Mesenchymal stem cell (in vitro differentiated cells and primary cell): ENCODE data around the gene ANKFN1.
A peak's percentile ranks its signal among the peaks of the same experiment; 100 is the strongest.

Experiments used
- DNase-seq: peaks from one replicate; pipeline ENCODE4 v3.0.0-alpha.2; 2013
- H2AFZ ChIP-seq: one replicate; pipeline ENCODE4 v1.6.1; 2013; ENCODE audit warnings: low read depth, mild to moderate bottlenecking, control low read depth, inconsistent platforms, low read length, moderate library complexity
- H2AK5ac ChIP-seq: 2 replicates; pipeline ENCODE4 v1.6.1; 2013; ENCODE audit warnings: low read length, moderate library complexity, mild to moderate bottlenecking, inconsistent platforms; ENCODE audit not compliant: severe bottlenecking
- H2BK120ac ChIP-seq: one replicate; pipeline ENCODE4 v1.6.1; 2013; ENCODE audit warnings: low read depth, mild to moderate bottlenecking, inconsistent platforms, low read length, moderate library complexity
- H2BK12ac ChIP-seq, 2 experiments: one replicate each; pipeline ENCODE4 v1.6.1; 2013; ENCODE audit warnings: inconsistent platforms in 2 of 2, low read length in 2 of 2, mild to moderate bottlenecking in 2 of 2, moderate library complexity in 2 of 2, control low read depth in 1 of 2
- H2BK15ac ChIP-seq: one replicate; pipeline ENCODE4 v1.6.1; 2013; ENCODE audit warnings: mild to moderate bottlenecking, low read depth, inconsistent platforms; ENCODE audit not compliant: poor library complexity, severe bottlenecking
- H2BK5ac ChIP-seq: 2 replicates; pipeline ENCODE4 v1.6.1; 2013; ENCODE audit warnings: low read depth, mild to moderate bottlenecking, low read length, control low read depth, inconsistent platforms; ENCODE audit not compliant: poor library complexity, severe bottlenecking
- H3K14ac ChIP-seq, 2 experiments: one replicate each; pipeline ENCODE4 v1.6.1; 2013; ENCODE audit warnings: inconsistent platforms in 2 of 2, low read length in 2 of 2, control low read depth in 1 of 2, mild to moderate bottlenecking in 1 of 2, moderate library complexity in 1 of 2
- H3K18ac ChIP-seq, 2 experiments: one replicate each; pipeline ENCODE4 v1.6.1; 2013; ENCODE audit warnings: inconsistent platforms in 2 of 2, low read length in 2 of 2, control low read depth in 1 of 2, low read depth in 1 of 2, mild to moderate bottlenecking in 1 of 2
- H3K23ac ChIP-seq, 2 experiments: one replicate each; pipeline ENCODE4 v1.6.1; 2013; ENCODE audit warnings: inconsistent platforms in 2 of 2, low read length in 2 of 2, mild to moderate bottlenecking in 2 of 2, moderate library complexity in 2 of 2, control low read depth in 1 of 2
- H3K27ac ChIP-seq: 2 replicates; pipeline ENCODE4 v1.5.1; 2013; ENCODE audit warnings: mild to moderate bottlenecking, moderate library complexity, low read length, control low read depth, inconsistent platforms; ENCODE audit not compliant: poor library complexity, severe bottlenecking
- H3K27me3 ChIP-seq, 2 experiments: 2 replicates each; pipeline versions ENCODE4 v1.6.1 to v1.7.0; 2013; ENCODE audit warnings: low read length in 2 of 2, mild to moderate bottlenecking in 2 of 2, moderate library complexity in 2 of 2, control low read depth in 1 of 2, inconsistent platforms in 1 of 2; ENCODE audit not compliant: control insufficient read depth in 1 of 2, insufficient read depth in 1 of 2
- H3K36me3 ChIP-seq, 2 experiments: 2 replicates each; pipeline versions ENCODE4 v1.6.1 to v1.7.0; 2013; ENCODE audit warnings: low read length in 2 of 2, control low read depth in 1 of 2, inconsistent platforms in 1 of 2, low read depth in 1 of 2, mild to moderate bottlenecking in 1 of 2; ENCODE audit not compliant: insufficient read depth in 2 of 2, control insufficient read depth in 1 of 2
- H3K4ac ChIP-seq, 2 experiments: one replicate each; pipeline ENCODE4 v1.6.1; 2013; ENCODE audit warnings: inconsistent platforms in 2 of 2, low read length in 2 of 2, mild to moderate bottlenecking in 2 of 2, moderate library complexity in 2 of 2, control low read depth in 1 of 2, low read depth in 1 of 2
- H3K4me1 ChIP-seq: 2 replicates; pipeline ENCODE4 v1.6.1; 2013; ENCODE audit warnings: low read depth, low read length, control low read depth; ENCODE audit not compliant: control insufficient read depth, insufficient read depth
- H3K4me2 ChIP-seq: 2 replicates; pipeline ENCODE4 v1.6.1; 2013; ENCODE audit warnings: low read length, mild to moderate bottlenecking, inconsistent platforms; ENCODE audit not compliant: poor library complexity, severe bottlenecking
- H3K4me3 ChIP-seq, 2 experiments: 2 replicates each; pipeline versions ENCODE4 v1.5.1 to v1.7.0; 2013; ENCODE audit warnings: low read length in 2 of 2, mild to moderate bottlenecking in 2 of 2, control low read depth in 1 of 2, low read depth in 1 of 2; ENCODE audit not compliant: insufficient read depth in 1 of 2
- H3K79me1 ChIP-seq: replicated peaks from 2 replicates; pipeline ENCODE4 v1.6.1; 2013; ENCODE audit warnings: mild to moderate bottlenecking, control low read depth, low read length, inconsistent platforms; ENCODE audit not compliant: poor library complexity, severe bottlenecking
- H3K9ac ChIP-seq: 2 replicates; pipeline ENCODE4 v1.7.0; 2013; ENCODE audit warnings: mild to moderate bottlenecking, low read length, moderate library complexity
- H3K9me3 ChIP-seq: 2 replicates; pipeline ENCODE4 v1.7.0; 2013; ENCODE audit warnings: mild to moderate bottlenecking, low read length; ENCODE audit not compliant: control insufficient read depth
- H4K8ac ChIP-seq: one replicate; pipeline ENCODE4 v1.6.1; 2013; ENCODE audit warnings: inconsistent platforms, mild to moderate bottlenecking, low read length, moderate library complexity
- H4K91ac ChIP-seq: one replicate; pipeline ENCODE4 v1.6.1; 2013; ENCODE audit warnings: mild to moderate bottlenecking, low read length, inconsistent platforms
- WGBS: methylation state at CpG from one replicate; pipeline ENCODE4 v1.1.7; 2013; ENCODE audit warnings: mixed read lengths; 5-methylcytosine and 5-hydroxymethylcytosine counted together

ANKFN1 gene

DNA sequence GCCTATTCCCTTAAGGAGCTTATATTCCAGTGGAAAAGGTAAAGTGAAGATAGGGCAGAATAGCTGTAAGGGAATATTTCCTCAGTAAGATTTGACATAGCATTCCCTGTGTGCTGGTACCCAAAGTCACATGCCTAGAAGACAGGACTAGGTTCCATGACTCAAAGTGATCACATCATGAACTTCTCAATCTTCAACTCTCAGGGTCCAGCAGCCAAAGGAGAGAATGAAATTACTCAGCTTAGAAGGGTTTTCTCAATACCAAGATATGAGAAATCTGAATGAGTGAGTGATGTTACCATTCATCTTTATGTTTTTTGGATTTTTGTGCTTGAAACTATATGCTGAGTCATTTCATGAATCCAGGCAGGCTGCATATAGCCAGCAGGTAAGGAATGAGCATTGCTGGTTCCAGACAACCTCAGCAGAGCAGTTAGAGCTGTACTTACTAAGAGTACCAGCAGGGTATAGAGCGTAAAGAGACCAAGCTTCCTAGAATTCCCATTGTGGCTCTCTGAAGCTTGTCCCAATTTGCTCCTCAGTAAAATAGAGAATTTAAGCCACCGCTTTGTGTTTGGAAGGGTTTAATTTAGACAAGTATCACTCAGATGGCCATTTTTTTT is 91.1 kb downstream of the ANKFN1 start:
- Histone ChIP-seq H3K36me3 (no peaks in the 10 kb centered on the region), H2BK12ac (no peak overlapping the region), H3K23ac (no peak overlapping the region), H3K79me1 (no peaks in the 10 kb centered on the region), H3K4me3 (no peak overlapping the region), H2AFZ (no peak overlapping the region), H3K9ac (no peak overlapping the region), H3K27ac (no peak overlapping the region), H2BK120ac (no peak overlapping the region), H3K14ac (no peak overlapping the region), H2BK5ac (no peak overlapping the region), H4K8ac (no peak overlapping the region), H2AK5ac (no peak overlapping the region), H3K18ac (no peak overlapping the region), H2BK15ac (no peak overlapping the region), H3K4ac (no peak overlapping the region), H3K27me3 (no peaks in the 10 kb centered on the region), H3K4me1 (no peaks in the 10 kb centered on the region), H3K4me2 (no peak overlapping the region), H4K91ac (no peak overlapping the region), H3K9me3 (no peaks in the 10 kb centered on the region)
- DNase-seq = no peak
- WGBS = 88% methylated on average over 1 of the region's 2 CpGs

DNA sequence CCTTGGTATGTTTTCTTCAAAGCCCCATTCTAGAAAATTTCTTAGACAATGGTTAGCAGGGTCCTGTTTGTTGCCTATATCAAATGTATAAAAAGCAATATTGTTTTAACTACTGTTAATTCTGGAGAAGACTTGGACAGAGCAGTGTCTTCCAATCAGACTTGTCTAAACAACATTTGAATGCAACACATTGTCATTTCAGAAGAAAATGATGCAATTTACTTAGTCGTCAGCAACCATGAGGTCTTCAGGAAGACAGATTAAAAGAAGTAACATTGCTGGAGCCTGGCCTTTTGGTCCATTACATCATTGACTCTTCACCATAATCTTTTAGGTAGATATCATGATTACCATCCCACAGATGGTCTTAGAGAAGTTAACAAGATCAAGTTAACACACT is 94.5 kb downstream of the ANKFN1 start:
- H3K14ac ChIP-seq = no peak overlapping the region
- no peak overlapping the region for H3K18ac ChIP-seq
- no peaks in the 10 kb centered on the region for H3K36me3 ChIP-seq
- no peak overlapping the region for H3K23ac ChIP-seq
- H3K27me3 ChIP-seq = no peaks in the 10 kb centered on the region
- H2BK15ac ChIP-seq = no peak overlapping the region
- no peak overlapping the region for H3K4ac ChIP-seq
- H4K8ac ChIP-seq = no peak overlapping the region
- no peak overlapping the region for H2BK120ac ChIP-seq
- no peaks in the 10 kb centered on the region for H3K4me1 ChIP-seq
- no peak overlapping the region for H2BK12ac ChIP-seq
- H2AK5ac ChIP-seq = no peak overlapping the region
- no peak overlapping the region for H3K27ac ChIP-seq
- no peak for DNase-seq
- no peaks in the 10 kb centered on the region for H3K79me1 ChIP-seq
- H4K91ac ChIP-seq = no peak overlapping the region
- no peak overlapping the region for H2BK5ac ChIP-seq
- no peaks in the 10 kb centered on the region for H3K9me3 ChIP-seq
- no peak overlapping the region for H3K4me3 ChIP-seq
- H2AFZ ChIP-seq = no peak overlapping the region
- H3K4me2 ChIP-seq = no peak overlapping the region
- no peak overlapping the region for H3K9ac ChIP-seq
- WGBS = 94% methylated on average over 1 of the region's 1 CpG

DNA sequence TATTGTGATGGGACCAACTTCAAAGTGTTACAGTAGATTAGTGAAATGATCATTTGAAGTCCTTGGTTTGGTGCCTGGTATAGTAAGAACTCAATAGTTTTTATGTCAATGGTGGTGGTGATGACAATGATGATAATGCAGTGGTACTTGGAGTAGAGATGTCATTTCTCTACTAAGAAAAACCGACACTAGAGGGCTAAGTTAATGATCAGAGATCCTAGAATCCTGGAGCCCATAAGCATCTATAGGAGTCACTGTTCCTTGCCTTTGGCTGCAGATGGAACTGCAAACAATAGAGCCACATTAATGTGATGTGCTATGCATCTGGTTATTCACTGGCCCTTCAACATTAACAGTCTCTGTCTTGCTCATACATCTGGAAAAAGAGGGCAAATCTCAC is 103.8 kb downstream of the ANKFN1 start:
- H2BK120ac ChIP-seq = no peak overlapping the region
- H3K9ac ChIP-seq = no peak overlapping the region
- no peak overlapping the region for H2AFZ ChIP-seq
- no peak overlapping the region for H3K18ac ChIP-seq
- no peak overlapping the region for H4K91ac ChIP-seq
- no peaks in the 10 kb centered on the region for H3K9me3 ChIP-seq
- H3K23ac ChIP-seq = no peak overlapping the region
- H3K79me1 ChIP-seq = no peaks in the 10 kb centered on the region
- H2AK5ac ChIP-seq = no peak overlapping the region
- no peak overlapping the region for H3K4me3 ChIP-seq
- DNase-seq = no peak
- H3K4ac ChIP-seq = no peak overlapping the region
- 33% methylated on average over 1 of the region's 1 CpG for WGBS
- H4K8ac ChIP-seq = no peak overlapping the region
- no peak overlapping the region for H3K4me2 ChIP-seq
- no peak overlapping the region for H2BK15ac ChIP-seq
- H3K27me3 ChIP-seq = peaks cover 0 to 3% of the 10 kb centered on the region in 2 experiments
- H2BK5ac ChIP-seq = no peak overlapping the region
- H2BK12ac ChIP-seq = no peak overlapping the region
- no peaks in the 10 kb centered on the region for H3K4me1 ChIP-seq
- H3K14ac ChIP-seq = no peak overlapping the region
- H3K27ac ChIP-seq = no peak overlapping the region
- H3K36me3 ChIP-seq = no peaks in the 10 kb centered on the region

DNA sequence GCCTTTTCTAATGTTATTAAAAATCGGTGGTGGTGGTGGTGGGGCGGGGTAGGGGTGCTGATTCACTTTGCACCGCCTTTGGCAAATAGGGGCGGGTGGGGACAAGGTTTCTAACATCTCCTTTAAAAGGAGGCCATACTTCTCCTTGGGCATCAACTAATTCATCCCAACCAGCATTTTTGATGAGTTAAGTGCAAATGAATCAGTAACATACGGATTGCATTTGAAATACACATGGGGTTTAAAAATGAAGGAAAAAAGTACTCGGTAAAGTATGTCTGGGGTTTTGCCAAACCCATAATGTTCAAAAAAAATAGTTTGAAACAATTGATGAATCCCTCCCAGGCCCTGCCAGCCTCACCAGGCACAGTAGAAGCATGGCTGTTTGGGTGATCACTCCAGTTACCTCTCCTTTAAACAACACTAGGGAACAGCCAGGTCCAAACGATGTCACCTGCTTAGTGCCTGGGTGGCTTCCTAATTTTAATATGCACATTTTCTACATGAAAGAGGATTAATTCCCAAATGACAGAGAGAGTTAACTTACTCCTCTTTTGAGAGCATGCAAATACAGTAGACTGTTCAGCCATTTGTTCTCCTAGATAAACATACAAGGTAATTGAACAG is 107.2 kb downstream of the ANKFN1 start:
- 83% methylated on average over 4 of the region's 7 CpGs for WGBS
- H3K14ac ChIP-seq = no peak overlapping the region
- H3K23ac ChIP-seq = no peak overlapping the region
- H2AFZ ChIP-seq = no peak overlapping the region
- peaks cover 0 to 14% of the 10 kb centered on the region in 2 experiments for H3K27me3 ChIP-seq
- no peak overlapping the region for H2BK120ac ChIP-seq
- peak overlapping the region; percentile 23 for H3K9ac ChIP-seq
- no peak overlapping the region for H2BK12ac ChIP-seq
- H3K27ac ChIP-seq = no peak overlapping the region
- no peaks in the 10 kb centered on the region for H3K9me3 ChIP-seq
- H3K4me2 ChIP-seq = no peak overlapping the region
- H2AK5ac ChIP-seq = no peak overlapping the region
- H3K4ac ChIP-seq = no peak overlapping the region
- no peak overlapping the region for H2BK15ac ChIP-seq
- no peak overlapping the region for H4K8ac ChIP-seq
- DNase-seq = no peak
- H4K91ac ChIP-seq = no peak overlapping the region
- H3K79me1 ChIP-seq = no peaks in the 10 kb centered on the region
- no peaks in the 10 kb centered on the region for H3K36me3 ChIP-seq
- peak overlapping the region in 1 of 2 experiments; percentile 27 for H3K4me3 ChIP-seq
- no peaks in the 10 kb centered on the region for H3K4me1 ChIP-seq
- no peak overlapping the region for H3K18ac ChIP-seq
- H2BK5ac ChIP-seq = no peak overlapping the region
